Kidney epithelial cell (primary cell): ENCODE measurements around the gene C22orf31. TPM values are rescaled to one million over a fixed set of nuclear protein-coding genes. Genes with fewer than 3 reads are reported as not detected.

Experiments used
- DNase-seq: peaks from one replicate; pipeline ENCODE4 v3.0.0-alpha.2; 2010; ENCODE audit warnings: low read depth
- H3K27me3 ChIP-seq: 2 replicates; pipeline ENCODE4 v1.6.0; 2011; ENCODE audit warnings: low read length; ENCODE audit not compliant: control insufficient read depth, insufficient read depth
- H3K36me3 ChIP-seq: 2 replicates; pipeline ENCODE4 v1.5.1; 2011; ENCODE audit warnings: low read length; ENCODE audit not compliant: control insufficient read depth, insufficient read depth
- H3K4me3 ChIP-seq: 2 replicates; pipeline ENCODE4 v1.5.1; 2011; ENCODE audit warnings: low read depth, mild to moderate bottlenecking, control low read depth, low read length
- CTCF ChIP-seq: IDR thresholded peaks from 2 replicates; pipeline ENCODE4 v1.5.1; 2011; ENCODE audit warnings: mild to moderate bottlenecking, moderate library complexity, low read length, control low read depth, inconsistent platforms; ENCODE audit not compliant: insufficient read depth, poor library complexity, severe bottlenecking
- total RNA-seq: library from RNA; depleted of rRNA; stranded (reverse); fragments of >200 nt; gene quantifications from 2 replicates; pipeline ENCODE4 v1.2.3, GENCODE V29; 2015

The C22orf31 gene
- total RNA-seq, 1 donor from 2014 or later, result not detected

- TF ChIP-seq CTCF, result no peak
- DNase-seq, result no peak
- H3K4me3 ChIP-seq, result no peak overlapping the region
- H3K36me3 ChIP-seq, result no peaks in the 10 kb centered on the region
- H3K27me3 ChIP-seq, result no peaks in the 10 kb centered on the region
These were observed 41.5 kb upstream of the C22orf31 start for GRCh38 chr22:29103121-29103520.

GRCh38 chr22:29102300-29102699 is 40.7 kb upstream of the C22orf31 start:
- no peak for TF ChIP-seq CTCF
- DNase-seq, result no peak
- Histone ChIP-seq H3K4me3 (no peak overlapping the region), H3K27me3 (no peaks in the 10 kb centered on the region), H3K36me3 (no peaks in the 10 kb centered on the region)

GRCh38 chr22:29098296-29098695 is 36.7 kb upstream of the C22orf31 start:
- TF ChIP-seq CTCF, result no peak
- Histone ChIP-seq H3K4me3 (no peak overlapping the region), H3K36me3 (no peaks in the 10 kb centered on the region), H3K27me3 (no peaks in the 10 kb centered on the region)
- no peak for DNase-seq

GRCh38 chr22:29096736-29097669 is 35.4 kb upstream of the C22orf31 start:
- Histone ChIP-seq H3K36me3 (no peaks in the 10 kb centered on the region), H3K4me3 (no peak overlapping the region), H3K27me3 (no peaks in the 10 kb centered on the region)
- TF ChIP-seq CTCF, result no peak
- DNase-seq, result no peak

GRCh38 chr22:29095459-29095858 is 33.8 kb upstream of the C22orf31 start:
- no peak for DNase-seq
- no peak for TF ChIP-seq CTCF
- no peaks in the 10 kb centered on the region for H3K36me3 ChIP-seq
- no peak overlapping the region for H3K4me3 ChIP-seq
- no peaks in the 10 kb centered on the region for H3K27me3 ChIP-seq
